Measurements from ENCODE around the gene TTF2. TPM values are rescaled to one million over a fixed set of nuclear protein-coding genes. Genes with fewer than 3 reads are reported as not detected.
"Not testable (repeated sequence)": the region's sequence is repeated elsewhere in the genome, so short reads cannot be mapped to it uniquely, and the experiment has no call there.

The TTF2 gene
- total RNA-seq, 1 donor from 2014 or later = 16.1 TPM

GRCh38 chr1:117092594-117092993 is 32.5 kb downstream of the TTF2 start:
- DNase-seq (ENCODE audit: low spot score) = no peak

GRCh38 chr1:117093091-117093534 is 33.0 kb downstream of the TTF2 start:
- peak; percentile 96 for DNase-seq (ENCODE audit: low spot score)

- DNase-seq (ENCODE audit: low spot score) = peak; percentile 3
These were observed 33.9 kb downstream of the TTF2 start for GRCh38 chr1:117093870-117094621.

GRCh38 chr1:117094841-117095604 is 34.9 kb downstream of the TTF2 start:
- no peak for DNase-seq (ENCODE audit: low spot score)

GRCh38 chr1:117096951-117097408 is 36.9 kb downstream of the TTF2 start:
- no peak for DNase-seq (ENCODE audit: low spot score)

- DNase-seq (ENCODE audit: low spot score) = no peak
These were observed 37.3 kb downstream of the TTF2 start for GRCh38 chr1:117097443-117097842.

- DNase-seq (ENCODE audit: low spot score) = no peak
These were observed 38.3 kb downstream of the TTF2 start for GRCh38 chr1:117098287-117098890.

- DNase-seq (ENCODE audit: low spot score) = no peak
These were observed 41.2 kb downstream of the TTF2 start for GRCh38 chr1:117101334-117101733.

- not testable (repeated sequence) for DNase-seq (ENCODE audit: low spot score)
These were observed 41.7 kb downstream of the TTF2 start for GRCh38 chr1:117101858-117102257.

- DNase-seq (ENCODE audit: low spot score) = no peak
These were observed 44.9 kb downstream of the TTF2 start for GRCh38 chr1:117104986-117105385.

GRCh38 chr1:117105722-117106121 is 45.6 kb downstream of the TTF2 start:
- no peak for DNase-seq (ENCODE audit: low spot score)

- no peak for DNase-seq (ENCODE audit: low spot score)
These were observed 46.4 kb downstream of the TTF2 start for GRCh38 chr1:117106478-117106877.

- no peak for DNase-seq (ENCODE audit: low spot score)
These were observed 47.2 kb downstream of the TTF2 start for GRCh38 chr1:117107364-117107763.

GRCh38 chr1:117110774-117111173 is 50.6 kb downstream of the TTF2 start:
- no peak for DNase-seq (ENCODE audit: low spot score)

- DNase-seq (ENCODE audit: low spot score) = no peak
These were observed 52.1 kb downstream of the TTF2 start for GRCh38 chr1:117112047-117112717.

GRCh38 chr1:117113199-117113598 is 53.1 kb downstream of the TTF2 start:
- DNase-seq (ENCODE audit: low spot score) = no peak

GRCh38 chr1:117114877-117115276 is 54.8 kb downstream of the TTF2 start:
- no peak for DNase-seq (ENCODE audit: low spot score)

- DNase-seq (ENCODE audit: low spot score) = no peak
These were observed 56.1 kb downstream of the TTF2 start for GRCh38 chr1:117116090-117116783.

- no peak for DNase-seq (ENCODE audit: low spot score)
These were observed 56.6 kb downstream of the TTF2 start for GRCh38 chr1:117116784-117117130.

- DNase-seq (ENCODE audit: low spot score) = no peak
These were observed 57.6 kb downstream of the TTF2 start for GRCh38 chr1:117117697-117118096.

- no peak for DNase-seq (ENCODE audit: low spot score)
These were observed 58.0 kb downstream of the TTF2 start for GRCh38 chr1:117118137-117118536.
